GM19455 (cell line): ENCODE measurements around the gene DGKI.

Experiments used
- ATAC-seq: cut with Tn5 transposase; IDR thresholded peaks from one replicate; pipeline ENCODE4 v1.9.1; 2021; ENCODE audit not compliant: unreplicated experiment

DGKI gene

DNA sequence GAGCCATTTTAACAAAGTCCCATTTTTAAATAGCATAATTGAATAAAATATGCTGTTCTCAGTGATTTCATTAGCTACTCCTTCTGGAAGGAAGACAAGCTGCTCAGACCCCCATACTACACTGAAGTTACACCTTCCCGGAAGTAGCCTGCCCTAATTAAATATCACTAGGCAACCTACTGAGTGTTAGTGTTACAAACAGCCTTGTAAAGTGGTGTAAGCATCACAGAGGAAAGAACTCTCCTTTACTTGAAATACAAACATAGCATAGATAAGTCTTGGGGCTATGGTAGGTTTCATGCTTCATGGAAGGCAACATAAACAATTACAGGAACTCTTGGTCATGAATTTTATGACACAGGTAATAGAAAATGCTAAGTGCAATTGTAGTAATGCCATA lies 459.8 kb downstream of the DGKI start:
- ATAC-seq: no peak

DNA sequence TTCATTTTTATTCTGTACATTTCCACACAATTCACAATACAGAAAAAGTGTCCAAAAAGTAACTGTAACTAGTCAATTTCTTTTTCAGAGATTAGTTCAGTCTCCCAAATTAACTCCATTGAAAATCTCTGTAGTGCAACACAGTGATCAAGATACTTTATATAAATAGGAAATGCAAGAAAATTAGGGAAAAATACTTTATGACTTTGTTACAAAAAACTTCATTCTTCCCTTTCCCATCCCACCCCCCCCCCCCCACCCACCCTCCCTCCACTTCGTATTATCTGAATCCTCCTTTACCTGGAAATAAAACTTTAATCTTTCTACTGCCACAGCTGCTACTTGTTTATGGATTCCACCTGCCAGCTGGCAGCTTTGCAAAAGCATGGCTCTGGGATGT lies 465.7 kb downstream of the DGKI start:
- no peak for ATAC-seq

DNA sequence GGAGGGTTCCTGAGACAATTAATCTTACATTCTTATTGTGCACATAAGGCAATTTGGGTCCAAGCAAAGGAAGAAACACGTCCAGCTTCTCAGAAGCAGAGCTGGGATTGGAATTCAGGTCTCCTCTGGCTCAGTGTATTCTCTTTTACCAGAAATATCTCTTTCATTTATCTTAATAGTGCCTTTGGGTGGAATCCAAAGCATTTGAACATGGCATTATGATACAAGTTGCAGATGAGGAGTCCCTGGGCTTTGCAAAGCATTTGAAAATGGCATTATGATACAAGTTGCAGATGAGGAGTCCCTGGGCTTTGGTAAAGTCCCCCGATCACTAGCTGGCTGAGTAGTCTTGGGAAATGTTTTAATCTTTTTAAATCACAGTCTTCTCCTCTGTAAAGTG lies 473.3 kb downstream of the DGKI start:
- ATAC-seq: no peak

DNA sequence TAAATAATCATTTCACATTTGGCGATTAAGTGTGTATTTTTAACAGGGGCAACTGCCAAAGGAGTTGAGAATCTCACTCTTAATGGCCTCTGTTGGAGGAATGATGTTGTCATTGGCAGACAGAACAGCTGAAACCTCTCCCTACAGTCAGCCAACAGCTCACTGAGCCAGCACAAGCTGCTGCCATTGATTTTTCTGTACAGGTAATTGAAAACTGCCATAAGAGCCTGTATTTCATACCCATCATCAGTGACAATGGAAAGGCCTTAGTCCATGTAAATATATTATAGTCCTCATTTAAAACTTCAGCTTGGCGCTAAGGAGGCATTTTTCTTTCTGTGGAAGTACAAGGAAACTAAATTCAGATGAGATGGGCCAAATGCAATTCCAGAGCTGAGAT lies 475.2 kb downstream of the DGKI start:
- ATAC-seq: no peak

DNA sequence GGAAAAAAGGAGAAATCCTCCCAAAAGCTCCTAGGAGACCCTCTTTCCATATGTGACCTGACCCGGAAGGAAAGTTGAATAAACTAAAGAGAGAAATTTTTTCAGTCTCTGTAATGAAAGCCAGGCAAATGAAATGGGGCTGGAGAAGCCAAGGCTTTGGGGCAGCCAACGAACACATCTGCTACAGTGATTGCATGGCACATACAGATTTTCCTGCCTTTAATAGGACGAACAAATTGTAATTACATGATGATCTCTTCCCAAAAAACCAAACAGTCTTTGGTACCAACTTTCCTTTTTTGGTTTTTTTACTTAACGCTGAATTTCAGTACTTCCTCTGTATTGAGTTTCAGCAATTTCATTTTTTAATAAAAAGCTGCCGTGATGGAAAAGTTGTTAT lies 479.8 kb downstream of the DGKI start:
- no peak for ATAC-seq

DNA sequence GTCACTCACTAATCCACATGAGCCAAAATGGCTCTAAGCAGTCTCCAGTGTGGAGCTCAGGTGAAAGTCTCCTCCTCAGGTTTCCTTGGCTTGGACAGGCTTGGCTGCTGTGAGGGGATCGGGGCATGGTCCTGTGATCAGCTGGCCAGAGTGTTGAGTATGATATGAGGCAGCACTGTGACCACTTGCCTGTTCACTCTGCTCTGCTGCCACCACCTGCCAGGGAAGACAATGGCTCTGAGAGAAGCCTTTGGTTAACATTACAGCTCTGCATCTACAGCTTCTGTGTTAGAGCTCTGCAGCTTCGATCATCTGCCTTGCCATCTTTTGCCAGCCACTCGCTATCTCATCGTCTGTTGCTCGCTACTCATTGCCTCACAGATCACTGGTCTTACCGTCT lies 483.1 kb downstream of the DGKI start:
- ATAC-seq: no peak

DNA sequence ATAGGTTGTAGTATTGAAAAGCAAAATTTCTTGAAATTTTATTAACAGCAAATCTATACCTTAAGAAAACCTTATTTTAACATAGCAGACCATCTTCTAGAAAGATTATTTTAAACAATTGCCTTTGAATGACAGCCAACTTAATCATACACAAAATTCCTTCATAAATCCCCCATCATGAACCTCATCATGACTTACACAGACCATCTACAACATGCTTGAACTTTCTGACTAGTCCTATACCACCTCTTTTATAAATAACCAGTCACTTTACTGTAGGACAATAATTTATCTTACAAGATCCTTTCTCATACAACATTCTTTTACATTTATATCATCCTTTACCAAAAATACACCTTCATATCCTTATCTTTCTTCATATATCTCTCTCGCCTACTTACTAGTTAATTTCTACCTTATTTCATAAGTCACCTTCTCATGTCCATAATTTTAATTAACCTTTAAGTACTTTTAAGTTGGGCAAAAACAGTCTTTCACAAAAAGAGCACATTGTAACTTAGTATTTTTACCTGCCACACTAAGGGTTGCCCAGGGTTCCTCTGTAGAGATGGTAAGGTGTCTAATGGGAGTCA lies 486.6 kb downstream of the DGKI start:
- ATAC-seq: no peak

DNA sequence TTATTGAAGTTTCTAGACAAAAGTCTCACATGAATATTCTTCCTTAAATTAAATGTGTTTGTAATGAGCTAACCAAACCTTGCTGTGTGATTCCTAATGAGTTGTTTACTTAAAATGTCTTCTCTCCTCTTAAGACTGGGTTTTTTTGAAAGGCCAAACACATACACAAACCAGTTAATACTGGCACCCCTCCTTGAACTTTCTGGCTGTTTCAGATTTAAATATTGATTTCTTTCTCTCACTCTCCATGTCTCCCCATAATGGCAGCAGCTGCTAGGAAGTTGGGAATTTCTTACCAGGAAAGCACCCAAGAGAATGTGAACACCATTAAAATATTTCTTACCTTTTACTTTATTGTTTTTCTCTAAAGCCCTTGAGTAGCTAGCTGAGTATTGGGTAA lies 491.8 kb downstream of the DGKI start:
- ATAC-seq: no peak

DNA sequence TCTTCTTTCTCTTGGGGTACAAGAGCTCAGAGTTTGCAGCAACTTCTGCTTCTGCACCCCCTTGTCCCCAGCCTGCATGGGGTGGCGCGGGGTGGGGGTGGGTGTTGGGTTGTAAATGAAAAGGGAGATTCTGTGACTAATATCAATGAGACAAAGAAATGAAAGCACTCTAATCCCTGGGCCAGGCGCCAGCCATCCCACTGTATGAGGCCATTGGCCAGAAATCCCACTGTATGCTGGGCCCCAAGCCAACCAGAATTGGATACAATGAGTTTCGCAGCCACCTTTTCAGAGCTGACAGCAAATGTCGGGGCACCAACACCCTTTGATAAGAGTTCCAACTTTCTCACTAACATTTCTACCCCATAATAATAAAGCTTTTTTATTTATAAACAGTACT lies 492.4 kb downstream of the DGKI start:
- no peak for ATAC-seq

DNA sequence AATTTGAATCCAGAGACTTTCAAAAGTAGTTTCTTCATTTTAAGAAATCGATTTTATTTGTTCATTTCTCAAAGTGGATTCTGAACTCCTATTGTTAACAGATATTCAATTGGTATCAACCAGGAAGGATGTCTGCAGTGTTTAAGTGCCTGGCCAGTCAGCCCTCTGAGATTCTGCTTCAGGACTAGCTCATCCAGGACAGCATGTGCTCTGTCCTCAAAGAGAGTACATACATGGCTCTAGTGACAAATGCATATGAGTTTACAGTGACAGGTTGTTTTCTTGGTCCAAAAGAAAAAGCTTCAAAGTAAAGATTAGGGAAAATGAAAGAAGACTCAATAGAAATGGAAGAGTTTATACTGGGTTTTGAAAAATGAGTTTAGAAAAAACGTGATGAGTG lies 494.8 kb downstream of the DGKI start:
- no peak for ATAC-seq

DNA sequence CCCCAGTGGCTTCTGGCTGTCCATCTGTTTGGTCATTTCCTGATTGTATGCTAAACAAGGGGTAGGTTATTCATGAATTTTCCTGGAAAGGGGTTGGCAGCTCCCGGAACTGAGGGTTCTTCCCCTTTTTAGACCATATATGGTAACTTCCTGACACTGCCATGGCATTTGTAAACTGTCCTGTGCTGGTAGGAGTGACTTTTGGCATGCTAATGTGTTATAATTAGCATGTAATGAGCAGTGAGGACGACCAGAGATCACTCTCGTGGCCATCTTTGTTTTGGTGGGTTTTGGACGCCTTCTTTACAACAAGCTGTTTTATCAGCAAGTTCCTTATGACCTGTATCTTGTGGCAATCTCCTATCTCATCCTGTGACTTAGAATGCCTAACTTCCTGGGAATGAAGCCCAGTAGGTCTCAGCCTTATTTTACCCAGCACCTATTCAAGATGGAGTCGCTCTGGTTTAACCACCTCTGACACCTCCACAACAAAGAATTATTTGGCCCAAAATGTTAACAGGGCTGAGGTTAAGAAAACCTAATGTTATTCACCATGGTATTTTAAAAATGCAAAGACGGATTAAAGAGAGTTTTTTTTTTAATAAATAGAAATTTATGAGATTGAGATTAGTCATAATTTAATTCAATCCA lies 500.9 kb downstream of the DGKI start:
- ATAC-seq: no peak

DNA sequence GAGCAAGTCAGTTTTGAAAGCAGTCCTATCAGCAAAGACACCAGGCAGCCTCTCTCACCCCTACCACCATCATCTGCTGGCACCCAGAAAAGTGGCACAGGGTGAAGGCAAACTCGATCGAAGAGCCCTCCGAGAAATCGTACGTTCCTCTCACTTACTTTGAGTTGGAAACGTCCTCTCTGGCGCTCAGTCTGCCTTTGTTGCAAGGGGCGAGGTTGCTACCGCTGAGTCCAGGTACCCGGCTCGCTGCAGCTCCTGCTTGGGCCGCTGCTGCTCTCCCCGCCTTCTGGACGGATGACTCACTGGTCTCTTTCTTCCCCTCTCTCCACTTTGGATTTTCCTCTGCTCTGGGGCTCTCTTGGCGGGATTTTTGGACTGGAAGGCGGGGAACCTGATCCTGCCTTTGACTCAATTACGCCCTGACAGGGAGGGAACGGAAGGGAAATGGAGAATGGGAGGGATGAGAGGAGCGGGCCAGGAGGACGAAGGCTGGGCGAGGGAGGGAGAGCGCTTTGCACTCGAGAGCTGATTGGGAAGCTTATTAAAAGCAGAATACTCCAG lies 503.4 kb downstream of the DGKI start, which contains the start of gene PTN:
Gene PTN, minus strand, starts transcription at position 453 of the 561 bp plus-strand sequence. CDS start 88,760 bp downstream, outside the sequence.
- no peak for ATAC-seq

DNA sequence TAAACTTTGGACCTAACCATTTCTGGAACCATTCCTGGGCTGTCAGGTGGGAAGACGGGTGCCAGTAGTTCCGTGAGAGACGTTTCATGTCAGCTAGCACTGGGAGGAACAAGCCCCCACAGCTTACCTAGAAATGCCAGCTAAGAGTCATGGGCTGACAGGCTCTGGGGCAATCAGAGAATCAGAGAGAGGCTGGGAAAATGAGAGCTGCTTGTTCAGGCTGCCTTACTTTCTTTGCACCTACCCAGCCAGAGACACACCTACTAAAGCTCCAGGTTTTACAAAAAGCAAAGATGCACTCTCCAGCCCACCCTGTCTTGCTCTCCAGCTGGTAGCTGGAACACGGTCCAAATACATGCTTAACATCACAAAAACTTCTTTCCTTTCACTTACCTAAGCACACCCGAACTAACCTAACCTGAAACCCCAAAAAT lies 503.9 kb downstream of the DGKI start:
- ATAC-seq: no peak

DNA sequence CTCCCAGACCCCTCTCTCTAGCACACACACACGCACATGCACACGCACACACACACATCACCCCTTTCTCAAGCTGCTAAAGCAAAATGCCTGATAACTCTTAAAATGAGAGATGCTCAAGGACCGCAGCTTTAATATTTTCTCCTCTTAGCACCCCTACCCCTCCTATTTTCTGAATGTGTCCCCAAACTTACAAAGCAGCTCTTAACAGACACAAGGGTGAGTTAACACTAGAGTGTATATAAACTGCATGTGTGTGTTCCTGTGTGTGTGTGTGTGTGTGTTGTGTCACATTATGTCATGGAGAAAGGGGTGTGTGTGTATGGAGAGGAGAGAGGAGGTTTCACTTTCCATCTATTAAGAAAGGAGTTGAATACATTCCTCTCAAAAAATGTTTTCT lies 504.5 kb downstream of the DGKI start:
- no peak for ATAC-seq

DNA sequence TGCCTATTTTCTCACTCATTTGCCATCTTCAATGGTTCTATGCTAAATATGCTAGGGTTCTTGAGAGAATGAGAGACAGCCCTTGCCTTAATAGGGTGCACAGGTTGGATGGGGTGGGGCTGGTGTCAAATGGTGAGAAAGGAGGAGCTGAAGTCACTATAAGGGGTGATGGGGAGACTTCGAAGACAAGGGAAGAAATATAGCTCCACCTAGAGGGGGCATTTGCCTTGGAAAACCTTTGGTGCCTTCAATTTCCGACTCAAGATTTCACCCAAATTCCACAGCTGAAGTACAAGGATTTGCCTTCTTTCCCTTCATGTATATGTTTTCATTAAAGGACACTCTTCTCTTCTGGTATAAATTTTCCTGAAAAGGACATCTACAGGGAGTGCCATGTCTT lies 508.9 kb downstream of the DGKI start:
- no peak for ATAC-seq

DNA sequence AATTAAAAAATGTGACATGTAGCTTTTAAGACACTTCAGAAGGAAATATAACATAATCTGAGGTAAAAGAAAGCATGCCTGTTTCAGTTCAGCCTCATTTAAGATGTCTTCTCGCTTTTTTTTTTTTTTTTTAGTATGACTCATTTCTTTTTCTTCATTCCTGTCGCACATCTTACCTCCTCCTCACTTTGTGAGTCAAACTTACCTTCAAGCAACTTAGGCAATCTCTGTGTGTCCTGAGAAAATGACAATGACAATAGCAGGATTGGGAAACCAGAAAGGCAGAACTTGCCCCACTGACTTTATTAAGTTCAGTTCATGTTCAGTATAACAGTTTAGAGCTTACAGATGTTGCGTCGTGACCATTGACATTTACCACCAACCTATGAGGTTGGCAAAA lies 511.0 kb downstream of the DGKI start:
- ATAC-seq: no peak

DNA sequence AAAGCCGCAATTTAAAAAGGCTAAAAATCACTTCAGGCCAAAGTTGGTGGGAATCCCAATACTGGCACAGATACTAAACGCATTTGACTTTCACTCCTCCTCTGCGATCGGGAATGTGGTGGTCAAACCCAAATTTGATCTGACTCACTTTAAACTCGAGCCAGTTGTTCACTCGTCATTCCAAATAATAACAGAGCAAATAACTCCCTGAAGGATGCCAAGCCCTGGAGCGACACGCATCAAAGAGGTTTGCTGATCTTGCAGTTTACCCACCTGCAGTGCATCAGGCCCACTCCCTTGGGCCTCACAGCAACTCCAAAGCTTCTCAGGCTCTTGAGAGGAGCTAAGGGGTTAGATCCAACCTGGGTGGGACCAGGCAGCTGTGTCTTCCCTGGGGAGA lies 515.4 kb downstream of the DGKI start:
- no peak for ATAC-seq
